Glomerular visceral epithelial cell (primary cell): ENCODE measurements around the gene RPS6KB2.
A peak's percentile ranks its signal among the peaks of the same experiment; 100 is the strongest.
"Not testable (repeated sequence)": the region's sequence is repeated elsewhere in the genome, so short reads cannot be mapped to it uniquely, and the experiment has no call there.

Experiments used
- DNase-seq: peaks from one replicate; pipeline ENCODE4 v3.0.0-alpha.2; 2016; ENCODE audit errors: extremely low spot score

The RPS6KB2 gene

GRCh38 chr11:67410984-67411784, 17.1 kb upstream of the RPS6KB2 start:
- no peak for DNase-seq

GRCh38 chr11:67411785-67412152, 16.5 kb upstream of the RPS6KB2 start:
- DNase-seq: no peak

- DNase-seq: no peak
These were observed 15.7 kb upstream of the RPS6KB2 start for GRCh38 chr11:67412495-67413179.

GRCh38 chr11:67413266-67413849, 14.9 kb upstream of the RPS6KB2 start:
- DNase-seq: no peak

GRCh38 chr11:67415501-67416304, 12.6 kb upstream of the RPS6KB2 start, which contains the start of gene CARNS1:
Gene CARNS1, plus strand, starts transcription at chr11:67415678. Its CDS starts 522 bp downstream, at chr11:67416200.
- no peak for DNase-seq

- DNase-seq: no peak
These were observed 11.6 kb upstream of the RPS6KB2 start for GRCh38 chr11:67416416-67417335.

GRCh38 chr11:67417425-67417824, 10.9 kb upstream of the RPS6KB2 start:
- DNase-seq: no peak

- no peak for DNase-seq
These were observed 9.6 kb upstream of the RPS6KB2 start for GRCh38 chr11:67418476-67419281.

GRCh38 chr11:67419325-67420049, 8.8 kb upstream of the RPS6KB2 start:
- DNase-seq: no peak

- DNase-seq: no peak
These were observed 8.1 kb upstream of the RPS6KB2 start for GRCh38 chr11:67420147-67420645.

GRCh38 chr11:67420646-67421429, 7.5 kb upstream of the RPS6KB2 start:
- peak; percentile 95 for DNase-seq

- no peak for DNase-seq
These were observed 6.8 kb upstream of the RPS6KB2 start for GRCh38 chr11:67421430-67422031.

- no peak for DNase-seq
These were observed 5.4 kb upstream of the RPS6KB2 start for GRCh38 chr11:67422891-67423290.

- no peak for DNase-seq
These were observed 4.8 kb upstream of the RPS6KB2 start for GRCh38 chr11:67423466-67423865.

- DNase-seq: no peak
These were observed 4.2 kb upstream of the RPS6KB2 start for GRCh38 chr11:67423891-67424613.

GRCh38 chr11:67427364-67427859, 882 bp upstream of the RPS6KB2 start:
- not testable (repeated sequence) for DNase-seq

GRCh38 chr11:67429038-67429668, 859 bp downstream of the RPS6KB2 start:
- no peak for DNase-seq
